Measurements from ENCODE around the gene MAFF. TPM values are rescaled to one million over a fixed set of nuclear protein-coding genes. Genes with fewer than 3 reads are reported as not detected.
A peak's percentile ranks its signal among the peaks of the same experiment; 100 is the strongest.
"Not testable (repeated sequence)": the region's sequence is repeated elsewhere in the genome, so short reads cannot be mapped to it uniquely, and the experiment has no call there.

The MAFF gene
- total RNA-seq = 1 to 10 TPM; 8.5 to 8.6 TPM

- no peaks in the 10 kb centered on the region for H3K36me3 Mint-ChIP-seq
- H3K4me1 Mint-ChIP-seq = peaks cover 29% of the 10 kb centered on the region
- DNase-seq = peak; percentile 90
Measured at GRCh38 chr22:38201711-38202436, at the start of gene MAFF. Gene MAFF, plus strand, starts transcription at chr22:38201994. Its CDS starts 11,860 bp downstream, at chr22:38213854.

GRCh38 chr22:38153821-38154562 is 47.8 kb upstream of the MAFF start:
- Mint-ChIP-seq H3K36me3 (peaks cover 7% of the 10 kb centered on the region), H3K27me3 (no peaks in the 10 kb centered on the region), H3K9me3 (no peaks in the 10 kb centered on the region), H3K4me1 (peaks cover 6% of the 10 kb centered on the region), H3K27ac (no peak overlapping the region), H3K4me3 (no peak overlapping the region)
- no peak for DNase-seq

More at GRCh38 chr22:38201711-38202436, at the start of gene MAFF:
- Mint-ChIP-seq H3K27ac (peak within 1 kb of the TSS; percentile 86), H3K9me3 (no peaks in the 10 kb centered on the region), H3K27me3 (no peaks in the 10 kb centered on the region), H3K4me3 (peak within 1 kb of the TSS; percentile 83)

- not testable (repeated sequence) for H3K9me3 Mint-ChIP-seq, H3K36me3 Mint-ChIP-seq, H3K27me3 Mint-ChIP-seq, DNase-seq, H3K4me3 Mint-ChIP-seq, H3K27ac Mint-ChIP-seq, H3K4me1 Mint-ChIP-seq
Measured at GRCh38 chr22:38154563-38154915, 47.3 kb upstream of the MAFF start.

DNA sequence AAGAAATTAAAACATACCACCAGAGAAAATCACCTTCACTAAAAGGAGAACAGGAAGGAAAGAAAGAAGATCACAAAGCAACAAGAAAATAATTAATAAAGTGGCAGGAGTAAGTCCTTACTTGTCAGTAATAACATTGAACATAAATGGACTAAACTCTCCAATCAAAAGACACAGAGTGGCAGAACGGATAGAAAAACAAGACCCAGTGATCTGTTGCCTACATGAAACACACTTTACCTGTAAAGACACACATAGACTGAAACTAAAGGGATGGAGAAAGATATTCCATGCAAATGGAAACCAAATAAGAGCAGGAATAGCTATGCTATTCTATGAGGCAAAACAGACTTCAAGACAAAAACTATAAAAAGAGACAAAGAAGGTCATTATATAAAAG is 46.1 kb upstream of the MAFF start:
- H3K9me3 Mint-ChIP-seq = no peaks in the 10 kb centered on the region
- no peak for DNase-seq
- no peaks in the 10 kb centered on the region for H3K27me3 Mint-ChIP-seq
- no peak overlapping the region for H3K4me3 Mint-ChIP-seq
- H3K36me3 Mint-ChIP-seq = peaks cover 7% of the 10 kb centered on the region
- H3K4me1 Mint-ChIP-seq = peaks cover 4% of the 10 kb centered on the region
- no peak overlapping the region for H3K27ac Mint-ChIP-seq

DNA sequence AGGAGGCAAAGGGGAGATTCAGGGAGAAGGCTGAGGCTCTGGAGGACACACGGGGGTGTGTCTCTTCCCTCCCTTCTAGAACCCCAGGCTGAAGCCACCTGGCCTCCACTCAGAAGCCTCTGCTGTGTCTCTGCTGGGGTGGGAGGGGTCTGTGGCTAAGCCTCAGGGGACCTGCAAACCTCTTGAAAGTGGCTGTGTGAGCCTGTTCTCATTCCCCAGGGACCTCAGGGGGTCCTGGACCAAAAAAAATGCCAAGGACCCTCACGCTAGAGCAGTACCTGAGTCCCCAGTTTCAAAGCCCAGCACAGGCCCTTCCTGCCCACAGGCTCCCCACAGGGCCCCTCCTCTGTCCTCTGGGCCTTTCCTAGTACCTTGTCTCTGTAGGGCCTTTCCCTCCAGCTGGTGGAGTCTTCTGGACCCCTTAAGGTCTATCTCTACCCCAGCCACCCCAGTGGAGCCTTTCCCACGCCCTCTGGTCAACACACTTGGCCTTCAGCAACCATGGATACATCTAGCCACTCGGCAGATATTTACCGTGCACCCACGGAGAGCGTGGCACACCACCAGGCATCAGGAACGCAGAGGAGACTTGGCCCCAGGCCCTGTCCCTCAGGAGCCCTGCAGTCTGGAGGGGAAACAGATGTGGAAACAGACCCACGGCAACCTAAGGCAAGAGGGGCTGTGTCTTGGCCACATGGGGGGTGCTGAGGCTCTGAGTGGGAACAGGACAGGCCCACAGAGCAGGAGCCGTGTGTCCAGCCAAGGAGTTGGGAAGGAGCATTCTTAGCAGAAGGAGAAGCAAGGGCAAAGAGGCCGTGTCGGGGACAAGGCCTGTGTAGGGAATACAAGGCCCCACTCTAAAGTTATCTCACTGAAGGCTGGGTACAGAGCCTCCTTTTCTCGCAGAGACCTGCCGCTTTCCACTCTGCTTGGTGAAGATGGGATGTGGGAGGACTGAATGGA is 38.6 kb upstream of the MAFF start:
- H3K4me3 Mint-ChIP-seq = no peak overlapping the region
- H3K9me3 Mint-ChIP-seq = no peaks in the 10 kb centered on the region
- DNase-seq = no peak
- peaks cover 7% of the 10 kb centered on the region for H3K4me1 Mint-ChIP-seq
- H3K27ac Mint-ChIP-seq = no peak overlapping the region
- H3K36me3 Mint-ChIP-seq = peaks cover 14% of the 10 kb centered on the region
- H3K27me3 Mint-ChIP-seq = no peaks in the 10 kb centered on the region

GRCh38 chr22:38163844-38164550 is 37.8 kb upstream of the MAFF start:
- Mint-ChIP-seq H3K36me3 (peaks cover 16% of the 10 kb centered on the region), H3K4me3 (no peak overlapping the region), H3K9me3 (no peaks in the 10 kb centered on the region), H3K27ac (no peak overlapping the region), H3K4me1 (peaks cover 7% of the 10 kb centered on the region), H3K27me3 (no peaks in the 10 kb centered on the region)
- no peak for DNase-seq

DNA sequence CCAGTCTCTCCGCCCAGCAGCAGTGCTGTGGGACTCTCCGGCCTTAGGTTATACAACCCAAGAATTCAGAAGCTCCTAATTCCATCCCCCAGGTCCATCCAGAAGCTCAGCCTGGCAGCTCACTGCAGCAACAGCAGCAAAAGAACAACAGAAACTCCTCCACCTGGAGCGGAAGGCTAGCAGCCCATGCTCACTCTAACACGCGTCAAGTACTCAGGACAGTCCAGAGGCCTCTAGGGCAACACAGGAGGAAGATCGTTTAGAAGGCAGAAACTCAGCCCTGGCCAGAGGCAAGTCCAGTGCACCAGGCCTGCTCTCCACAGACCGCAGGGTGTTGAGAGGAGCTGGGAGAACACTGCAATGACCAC is 37.3 kb upstream of the MAFF start:
- Mint-ChIP-seq H3K27ac (no peak overlapping the region), H3K9me3 (no peaks in the 10 kb centered on the region), H3K4me3 (no peak overlapping the region), H3K27me3 (no peaks in the 10 kb centered on the region), H3K36me3 (peaks cover 16% of the 10 kb centered on the region), H3K4me1 (peaks cover 9% of the 10 kb centered on the region)
- DNase-seq = no peak

DNA sequence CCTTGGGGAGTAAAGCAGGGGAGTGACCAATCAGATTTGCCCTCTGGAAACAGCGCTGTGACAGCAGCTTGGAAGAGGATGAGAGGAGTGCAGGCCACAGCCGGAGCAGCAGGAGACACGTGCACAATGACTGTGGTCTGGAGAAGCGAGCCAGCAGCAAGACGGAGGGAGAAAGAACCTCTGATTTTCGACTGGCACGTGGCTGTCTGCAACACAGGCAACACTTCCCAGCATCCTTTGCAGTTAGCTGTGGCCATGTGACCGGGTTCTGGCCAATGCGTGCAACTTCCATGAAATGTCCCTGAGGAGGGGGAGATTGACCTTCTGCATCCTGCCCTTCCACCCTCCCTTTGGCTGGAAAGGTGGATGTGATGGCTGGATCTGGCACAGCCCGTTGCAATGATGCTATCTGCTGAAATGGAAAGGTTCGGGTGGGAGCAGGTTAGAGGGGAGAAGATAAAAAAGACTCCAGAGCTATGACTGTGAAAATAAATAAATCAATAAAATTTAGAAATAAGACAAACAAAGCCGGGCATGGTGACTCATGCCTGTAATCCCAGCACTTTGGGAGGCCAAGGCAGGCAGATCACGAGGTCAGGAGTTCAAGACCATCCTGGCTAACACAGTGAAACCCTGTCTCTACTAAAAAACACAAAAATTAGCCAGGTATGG is 35.7 kb upstream of the MAFF start:
- Mint-ChIP-seq H3K36me3 (peaks cover 16% of the 10 kb centered on the region), H3K4me1 (peaks cover 11% of the 10 kb centered on the region), H3K9me3 (no peaks in the 10 kb centered on the region), H3K27me3 (no peaks in the 10 kb centered on the region), H3K4me3 (no peak overlapping the region), H3K27ac (no peak overlapping the region)
- no peak for DNase-seq

- Mint-ChIP-seq H3K4me1 (peaks cover 15% of the 10 kb centered on the region), H3K27ac (no peak overlapping the region), H3K4me3 (no peak overlapping the region), H3K27me3 (no peaks in the 10 kb centered on the region), H3K9me3 (no peaks in the 10 kb centered on the region), H3K36me3 (peaks cover 9% of the 10 kb centered on the region)
- no peak for DNase-seq
Measured at GRCh38 chr22:38167988-38168407, 33.8 kb upstream of the MAFF start.

DNA sequence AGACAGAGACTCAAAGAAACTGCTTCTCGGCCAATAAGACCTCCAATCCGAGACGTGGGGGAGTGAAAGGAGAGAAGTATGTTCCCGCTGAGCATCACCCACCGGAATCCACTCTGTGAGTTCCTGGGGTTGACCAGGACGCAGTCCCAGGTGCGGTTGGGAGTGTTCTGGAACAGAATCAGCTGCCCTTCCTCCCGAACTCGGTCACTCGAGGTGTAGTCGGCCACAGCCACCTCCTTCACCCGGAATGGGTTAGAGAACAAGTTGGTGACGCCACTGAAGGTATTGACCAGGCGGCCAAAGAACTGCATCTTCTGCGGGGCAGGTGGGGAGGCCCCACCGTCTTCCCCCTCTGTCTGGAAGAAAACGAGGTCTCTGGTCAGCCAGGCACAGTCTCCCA is 32.7 kb upstream of the MAFF start:
- DNase-seq = no peak
- Mint-ChIP-seq H3K36me3 (peaks cover 9% of the 10 kb centered on the region), H3K27ac (no peak overlapping the region), H3K9me3 (no peaks in the 10 kb centered on the region), H3K4me1 (peaks cover 17% of the 10 kb centered on the region), H3K27me3 (no peaks in the 10 kb centered on the region), H3K4me3 (no peak overlapping the region)

DNA sequence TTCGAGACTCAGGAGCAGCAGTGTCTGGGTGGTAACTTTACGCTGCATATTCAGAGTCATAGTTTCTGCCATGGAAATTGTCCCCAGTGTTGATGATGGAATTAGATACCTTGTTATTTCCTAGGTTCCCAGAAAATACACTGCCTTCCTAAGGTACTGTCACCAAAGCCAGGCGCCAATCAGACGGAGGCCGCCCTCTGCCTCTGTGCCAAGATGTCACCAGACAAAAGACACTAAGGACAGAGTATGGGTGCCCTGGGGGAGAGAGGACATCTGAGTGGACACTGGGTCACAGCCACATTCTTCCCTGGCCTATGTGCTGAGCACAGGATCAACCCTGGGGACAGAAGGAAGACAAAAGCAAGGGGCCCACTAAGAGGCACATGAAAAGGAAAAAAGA is 31.3 kb upstream of the MAFF start:
- DNase-seq = no peak
- Mint-ChIP-seq H3K27me3 (no peaks in the 10 kb centered on the region), H3K27ac (no peak overlapping the region), H3K4me3 (no peak overlapping the region), H3K36me3 (peaks cover 6% of the 10 kb centered on the region), H3K9me3 (no peaks in the 10 kb centered on the region), H3K4me1 (peaks cover 17% of the 10 kb centered on the region)

GRCh38 chr22:38171927-38172831 is 29.6 kb upstream of the MAFF start:
- H3K27me3 Mint-ChIP-seq = no peaks in the 10 kb centered on the region
- H3K9me3 Mint-ChIP-seq = no peaks in the 10 kb centered on the region
- peak overlapping the region; percentile 88 for H3K27ac Mint-ChIP-seq
- H3K36me3 Mint-ChIP-seq = peaks cover 8% of the 10 kb centered on the region
- DNase-seq = no peak
- H3K4me3 Mint-ChIP-seq = no peak overlapping the region
- H3K4me1 Mint-ChIP-seq = peaks cover 32% of the 10 kb centered on the region

GRCh38 chr22:38172832-38173640 is 28.8 kb upstream of the MAFF start:
- Mint-ChIP-seq H3K4me3 (no peak overlapping the region), H3K27ac (peak overlapping the region; percentile 88), H3K27me3 (no peaks in the 10 kb centered on the region), H3K4me1 (peaks cover 35% of the 10 kb centered on the region), H3K36me3 (peaks cover 4% of the 10 kb centered on the region), H3K9me3 (no peaks in the 10 kb centered on the region)
- DNase-seq = peak; percentile 44
